ENCODE data around the gene PHF19. TPM values are rescaled to one million over a fixed set of nuclear protein-coding genes. Genes with fewer than 3 reads are reported as not detected.

Gene PHF19
- total RNA-seq, 1 experiment from 2014 or later: 66.8 TPM

- Histone ChIP-seq H3K4me1 (ENCODE audit: insufficient read depth, low read length) (no peaks in the 10 kb centered on the region), H3K9ac (ENCODE audit: extremely low read depth, insufficient read length, low read length) (no peak overlapping the region), H3K23me2 (ENCODE audit: insufficient read length, low read depth, low read length, poor library complexity, severe bottlenecking) (no peaks in the 10 kb centered on the region), H3K18ac (ENCODE audit: insufficient read length, low read depth, low read length) (no peak overlapping the region), H3K14ac (ENCODE audit: insufficient read depth, low read length) (no peak overlapping the region), H3K9me3 (ENCODE audit: control insufficient read depth, low read depth, low read length) (no peaks in the 10 kb centered on the region), H2BK15ac (ENCODE audit: low read depth, low read length) (no peak overlapping the region), H2BK120ac (ENCODE audit: low read depth, low read length, poor library complexity, severe bottlenecking) (no peak overlapping the region), H3K79me2 (ENCODE audit: insufficient read depth, low read length) (no peaks in the 10 kb centered on the region), H2AFZ (ENCODE audit: low read length) (no peak overlapping the region), H4K8ac (replicated peaks; ENCODE audit: insufficient read length, low read depth, low read length) (no peak overlapping the region), H3T11ph (ENCODE audit: low read length) (no peak overlapping the region), H4K20me1 (ENCODE audit: control insufficient read depth, insufficient read depth, insufficient read length) (no peaks in the 10 kb centered on the region), H3K27ac (ENCODE audit: insufficient read length, low read depth, low read length) (no peak overlapping the region), H2BK5ac (ENCODE audit: insufficient read length, low read length) (no peak overlapping the region), H2BK20ac (ENCODE audit: low read depth, low read length, poor library complexity, severe bottlenecking) (no peak overlapping the region), H2BK12ac (ENCODE audit: insufficient read length, low read depth, low read length) (no peak overlapping the region), H4K5ac (ENCODE audit: insufficient read length, low read depth, low read length) (no peak overlapping the region), H3K27me3 (ENCODE audit: insufficient read depth, low read length) (no peaks in the 10 kb centered on the region), H3K4me2 (ENCODE audit: insufficient read depth, insufficient read length, low read length) (no peak overlapping the region), H3K4ac (ENCODE audit: low read depth, low read length) (no peak overlapping the region), H3K23ac (ENCODE audit: insufficient read length, low read depth, low read length) (no peak overlapping the region), H4K91ac (ENCODE audit: insufficient read length, low read depth, low read length) (no peak overlapping the region), H3K56ac (ENCODE audit: insufficient read length, low read depth, low read length) (no peak overlapping the region), H3K79me1 (ENCODE audit: insufficient read depth, low read depth, low read length, poor library complexity, severe bottlenecking) (no peaks in the 10 kb centered on the region), H2AK5ac (ENCODE audit: insufficient read length, low read length) (no peak overlapping the region)
- DNase-seq: no peak
- Mint-ChIP-seq H3K4me1 (peaks cover 2 to 3% of the 10 kb centered on the region in 2 experiments; a peak in 1 of 4 replicates), H3K9me3 (no peaks in the 10 kb centered on the region), H3K27ac (0 out of 7 replicates have a peak overlapping the region, but pooled peaks of 1 of the 3 experiments have one; percentile 9), H3K27me3 (ENCODE audit: low read depth) (no peaks in the 10 kb centered on the region), H3K36me3 (ENCODE audit: insufficient read depth in 1 of 3, low read depth in 3 of 3) (peaks cover 13 to 70% (median 60%) of the 10 kb centered on the region in 3 experiments; a peak in 6 of 7 replicates), H3K4me3 (no peak overlapping the region)
- no peak for TF ChIP-seq CTCF (conservative IDR thresholded peaks at IDR 0.05)
- no CpG with 5 or more reads among the region's 3 CpGs for WGBS (ENCODE audit: extremely low coverage, insufficient read length, low lambda C conversion rate)
Measured at GRCh38 chr9:120830151-120830550, 46.8 kb downstream of the PHF19 start.

Data from H9 (cell line).